Liver (tissue), 3 donors: ENCODE results near the gene KRTAP1-3.

Experiments used
- CTCF ChIP-seq: fragments of 150-350 bp; IDR thresholded peaks from 2 replicates; pipeline ENCODE4 v1.5.1; 2017; ENCODE audit warnings: improper control_type of control experiment, low read depth, low read length; ENCODE audit not compliant: missing input control
- HNF4G ChIP-seq: IDR thresholded peaks from 2 replicates; pipeline ENCODE4 v1.6.1; 2016; ENCODE audit warnings: antibody characterized with exemption
- JUND ChIP-seq, 2 donors: IDR thresholded peaks; 2 replicates each; pipeline ENCODE4 v1.6.1; 2016; ENCODE audit warnings: antibody characterized with exemption in 2 of 2
- RAD21 ChIP-seq, 2 donors: IDR thresholded peaks; 2 replicates each; pipeline ENCODE4 v1.6.1; 2016; ENCODE audit warnings: antibody characterized with exemption in 2 of 2, mild to moderate bottlenecking in 2 of 2
- REST ChIP-seq: IDR thresholded peaks from 2 replicates; pipeline ENCODE4 v1.6.1; 2016; ENCODE audit warnings: antibody characterized with exemption, mild to moderate bottlenecking
- TAF1 ChIP-seq: conservative IDR thresholded peaks from 2 replicates; pipeline ENCODE4 v1.6.1; 2016; ENCODE audit warnings: antibody characterized with exemption, mild to moderate bottlenecking
- ZBTB33 ChIP-seq: IDR thresholded peaks from 2 replicates; pipeline ENCODE4 v1.6.1; 2016; ENCODE audit warnings: antibody characterized with exemption
- donor health status: healthy.
- donor health status: healthy.

- TF ChIP-seq CTCF (no peak), HNF4G (no peak), ZBTB33 (no peak), REST (no peak), RAD21 (IDR thresholded peaks at IDR 0.05) (no peak), TAF1 (no peak), JUND (IDR thresholded peaks at IDR 0.05) (no peak)
Observed at GRCh38 chr17:41064301-41064700, 29.6 kb upstream of the KRTAP1-3 start.
